Measurements from ENCODE around the gene ZMYND19.
"Not testable (repeated sequence)": the region's sequence is repeated elsewhere in the genome, so short reads cannot be mapped to it uniquely, and the experiment has no call there.

ZMYND19 gene

DNA sequence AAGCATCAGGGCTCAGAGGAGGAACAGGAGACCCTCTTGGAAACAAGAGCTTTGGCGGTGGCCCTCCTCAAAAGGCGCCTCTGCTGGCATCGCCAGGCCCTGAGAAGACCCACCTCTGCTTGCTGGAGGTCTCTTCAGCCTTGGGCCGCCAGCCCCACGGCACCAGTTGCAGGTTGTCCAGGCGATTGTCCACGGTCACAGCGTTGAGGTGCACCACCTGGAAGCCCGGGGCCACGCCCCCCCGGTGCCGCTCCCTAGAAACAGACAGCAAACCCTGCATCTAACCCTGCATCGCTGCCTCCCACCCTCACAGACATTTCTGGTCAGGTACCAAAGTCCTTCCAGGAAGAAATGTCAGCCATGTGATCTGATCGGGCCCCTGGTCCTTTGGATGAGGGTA is 3.5 kb downstream of the ZMYND19 start:
- no peak for DNase-seq

DNA sequence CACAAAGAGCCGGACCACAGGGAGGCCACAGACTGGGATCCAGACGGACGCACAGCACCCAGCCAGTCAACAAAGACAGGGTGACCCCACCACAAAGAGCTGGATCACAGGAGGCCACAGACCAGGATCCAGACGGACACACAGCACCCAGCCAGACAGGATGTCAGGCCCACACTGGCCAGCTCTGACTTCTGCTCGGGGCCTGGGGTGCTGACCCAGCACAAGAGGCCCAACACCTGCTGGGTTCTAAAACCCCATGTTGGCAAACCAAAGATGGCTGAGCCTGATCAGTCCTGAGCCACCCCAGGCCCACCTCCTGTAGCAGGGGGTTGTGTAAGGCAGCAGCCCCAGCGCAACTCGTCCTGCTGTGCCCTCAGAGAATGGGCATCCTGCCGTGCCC is 6.4 kb downstream of the ZMYND19 start:
- no peak for DNase-seq

DNA sequence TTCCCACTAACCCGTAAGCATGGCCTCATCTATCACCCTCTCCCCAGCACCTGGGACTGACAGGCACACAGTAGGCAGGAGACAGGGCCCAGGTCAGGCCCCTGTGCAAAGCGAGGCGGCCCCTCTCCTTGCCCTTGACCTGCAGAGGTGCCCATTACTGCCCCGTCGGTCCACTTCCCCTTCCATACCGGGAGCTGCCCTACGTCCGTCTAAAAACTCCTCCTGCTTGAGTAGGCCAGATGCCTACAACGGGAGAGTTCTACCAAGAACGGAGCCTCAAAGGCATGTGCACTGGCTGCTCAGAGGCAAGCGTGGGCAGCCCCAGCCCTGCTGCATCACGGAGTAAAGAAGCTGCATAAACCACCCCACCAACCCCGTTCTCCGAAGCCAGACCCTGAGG is 7.0 kb downstream of the ZMYND19 start:
- no peak for DNase-seq

DNA sequence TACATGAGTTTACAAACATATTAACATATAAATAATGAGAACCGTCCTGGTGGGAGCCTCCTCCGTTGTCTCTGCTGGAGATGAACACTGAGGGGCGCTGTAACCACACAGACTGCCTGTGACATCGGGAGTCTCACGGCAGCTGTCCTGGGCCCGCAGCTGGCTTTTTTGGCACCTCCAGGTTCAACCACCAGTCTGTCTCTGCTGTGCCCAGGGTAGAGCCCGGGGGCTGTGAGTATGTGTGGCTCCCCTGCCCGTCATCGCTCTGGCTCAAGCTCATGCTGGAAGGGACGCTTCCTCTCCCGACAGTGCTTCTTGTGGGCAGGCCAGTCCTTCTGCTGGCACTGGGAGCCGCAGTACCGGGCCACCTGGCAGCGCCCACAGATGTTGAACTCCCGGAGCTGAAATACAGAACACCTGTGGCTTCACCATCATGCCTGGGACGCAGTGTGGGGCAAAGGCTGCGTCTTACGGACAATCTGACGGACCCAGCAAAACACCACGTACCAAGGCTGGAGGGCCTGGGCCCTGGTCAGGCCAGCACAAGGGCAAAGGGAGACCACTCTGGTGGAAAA is 7.9 kb downstream of the ZMYND19 start:
- DNase-seq: no peak

GRCh38 chr9:137581361-137582285 is 8.7 kb downstream of the ZMYND19 start:
- DNase-seq: no peak

DNA sequence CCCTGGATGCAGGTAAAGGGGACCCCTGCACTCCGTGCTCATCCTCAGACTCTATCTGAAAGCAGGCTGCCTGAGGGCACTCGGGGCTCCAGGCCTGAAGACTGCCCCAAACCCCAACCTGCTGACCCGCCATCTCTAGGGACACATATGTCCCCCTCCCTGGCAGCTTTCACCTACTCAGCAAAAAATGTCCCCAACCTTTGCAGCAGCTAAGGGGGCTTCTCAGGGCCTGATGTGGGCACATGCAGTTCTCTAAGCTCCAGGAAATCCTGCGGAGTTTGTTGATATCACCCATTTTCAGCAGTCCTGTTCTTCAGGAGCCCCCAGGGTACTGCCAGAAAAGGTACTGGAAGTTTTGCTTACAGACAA is 9.4 kb downstream of the ZMYND19 start:
- no peak for DNase-seq

- no peak for DNase-seq
These were observed 9.9 kb downstream of the ZMYND19 start for GRCh38 chr9:137580209-137580953.

GRCh38 chr9:137579259-137579604 is 11.1 kb downstream of the ZMYND19 start:
- no peak for DNase-seq

DNA sequence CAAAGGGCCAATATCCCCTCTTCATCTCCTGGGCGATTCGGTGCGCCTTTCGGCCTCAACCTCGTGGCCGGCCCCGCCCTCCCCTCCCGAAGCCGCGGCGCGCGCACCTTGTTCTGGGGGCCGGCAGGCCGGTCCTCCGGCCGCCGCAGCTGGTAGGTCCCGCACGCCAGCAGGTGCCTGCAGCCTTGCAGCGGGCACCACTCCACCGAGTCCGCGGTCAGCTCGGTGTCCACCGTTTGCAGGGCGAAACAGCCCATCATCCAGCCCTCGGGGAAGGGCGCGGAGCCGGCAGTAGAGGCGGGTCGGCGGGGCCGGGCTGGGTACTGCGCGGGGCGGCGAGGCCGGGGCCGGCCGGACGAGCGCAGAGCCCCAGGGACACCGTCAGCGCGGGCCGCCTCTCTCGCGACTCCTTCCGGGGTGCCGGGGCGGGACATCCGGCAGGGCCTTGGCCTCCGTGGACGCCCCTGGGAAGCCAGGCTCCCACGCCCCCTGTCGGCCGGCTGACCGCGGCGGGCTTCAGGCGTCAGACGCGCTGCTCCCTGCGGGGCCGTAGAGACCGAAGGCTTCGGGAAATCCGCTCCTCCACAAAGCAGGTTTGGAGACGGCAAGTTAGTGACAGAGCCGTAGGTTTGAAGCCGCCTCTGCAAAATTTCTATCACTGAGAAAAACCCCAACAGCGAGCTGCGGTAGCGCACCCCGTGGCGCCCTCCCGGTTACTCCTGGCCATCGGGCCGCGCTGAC is 11.6 kb downstream of the ZMYND19 start, which contains the start of gene DPH7:
Gene DPH7 (minus strand): TSS at position 408 of the 741 bp plus-strand sequence. CDS start 148 bp downstream, at position 260.
- DNase-seq: peak; percentile 98

DNA sequence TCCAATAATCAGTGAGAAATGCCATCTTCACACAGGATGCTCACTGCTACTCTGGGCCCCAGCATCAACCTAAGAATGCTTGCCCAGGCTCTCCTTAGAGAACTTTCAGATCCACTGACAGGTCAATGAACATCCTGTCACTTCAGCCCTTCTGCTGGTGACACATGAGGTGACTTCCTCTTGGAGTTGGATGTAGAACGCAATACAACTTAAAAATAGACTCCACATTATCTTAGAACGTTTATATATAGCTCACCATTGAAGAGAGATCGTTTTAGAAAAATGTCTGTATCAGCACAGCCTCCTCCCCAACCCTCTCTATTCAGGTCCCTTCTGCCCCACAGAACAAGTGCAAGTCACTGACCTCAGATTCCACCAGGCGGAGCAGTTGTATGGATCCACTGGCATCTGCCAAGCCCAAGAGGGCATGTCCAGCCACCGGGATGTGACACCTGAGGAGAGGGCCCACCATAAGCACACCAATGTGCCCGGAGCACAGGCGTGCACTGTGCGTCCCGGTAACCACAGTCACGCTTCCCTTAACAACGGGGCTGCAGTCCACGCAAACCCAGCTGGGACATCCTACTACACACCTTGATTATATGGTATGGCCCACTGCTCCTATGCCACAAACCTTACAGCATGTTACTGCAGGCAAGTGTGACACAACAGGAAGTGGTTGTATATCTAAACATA is 14.4 kb downstream of the ZMYND19 start:
- no peak for DNase-seq

DNA sequence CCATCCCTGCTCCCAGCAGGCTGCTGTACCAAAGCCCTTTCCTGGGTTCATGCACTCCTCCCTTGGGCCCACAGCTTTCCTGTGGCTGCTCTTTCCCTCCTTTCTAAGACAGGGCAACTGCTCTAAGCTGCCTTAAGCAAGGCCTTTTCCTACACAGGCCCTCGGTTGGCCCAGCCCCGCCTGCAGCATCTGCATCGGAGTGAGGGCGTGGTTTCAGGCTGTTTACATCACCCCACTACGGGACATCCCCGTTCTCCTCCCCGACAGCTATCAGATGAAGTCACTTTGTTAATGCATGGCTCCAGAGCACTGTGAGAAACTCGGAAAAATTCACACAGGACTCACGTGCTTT is 15.0 kb downstream of the ZMYND19 start:
- DNase-seq: no peak

GRCh38 chr9:137574192-137574591 is 16.1 kb downstream of the ZMYND19 start:
- no peak for DNase-seq

DNA sequence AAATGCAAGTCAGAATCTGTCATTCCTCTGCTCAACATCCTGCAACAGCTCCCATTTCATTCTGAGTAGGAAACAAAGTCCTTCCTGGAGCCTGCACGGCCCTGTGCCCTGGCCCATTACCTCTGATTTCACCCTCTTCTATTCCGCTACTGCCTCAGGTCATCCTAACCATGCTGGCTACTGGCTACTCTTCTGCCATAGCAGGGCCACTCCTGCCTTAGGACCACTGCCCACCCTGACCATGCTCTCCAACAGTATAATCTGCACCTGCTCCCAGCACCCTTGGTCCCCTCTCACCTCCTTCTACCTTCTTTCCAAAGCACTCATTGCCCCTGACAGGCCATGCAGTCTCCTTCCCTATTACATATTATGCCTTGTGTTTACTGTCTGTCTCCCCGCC is 19.7 kb downstream of the ZMYND19 start:
- DNase-seq: no peak

GRCh38 chr9:137569609-137570203 is 20.6 kb downstream of the ZMYND19 start:
- DNase-seq: no peak

GRCh38 chr9:137568445-137568844 is 21.9 kb downstream of the ZMYND19 start:
- not testable (repeated sequence) for DNase-seq

- DNase-seq: no peak
These were observed 25.4 kb downstream of the ZMYND19 start for GRCh38 chr9:137564817-137565411.

DNA sequence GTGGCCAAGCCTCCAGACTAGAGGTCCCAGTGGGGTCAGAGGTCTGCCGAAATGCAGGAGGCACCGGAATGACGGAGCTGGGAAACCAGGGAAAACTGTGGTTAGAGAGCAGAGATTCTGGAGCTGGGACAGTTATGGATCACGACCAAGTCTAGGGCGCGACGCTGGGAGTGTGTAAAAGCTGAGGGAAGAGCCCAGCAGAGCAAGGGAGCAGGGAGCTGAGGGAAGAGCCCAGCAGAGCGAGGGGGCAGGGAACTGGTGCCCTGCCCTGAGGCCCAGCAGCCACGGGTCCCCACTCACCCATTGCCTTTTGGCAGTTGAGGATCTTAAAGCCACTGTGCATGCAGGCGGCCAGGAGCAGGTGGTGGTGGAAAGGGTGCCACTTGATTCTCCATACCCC is 26.2 kb downstream of the ZMYND19 start:
- no peak for DNase-seq

DNA sequence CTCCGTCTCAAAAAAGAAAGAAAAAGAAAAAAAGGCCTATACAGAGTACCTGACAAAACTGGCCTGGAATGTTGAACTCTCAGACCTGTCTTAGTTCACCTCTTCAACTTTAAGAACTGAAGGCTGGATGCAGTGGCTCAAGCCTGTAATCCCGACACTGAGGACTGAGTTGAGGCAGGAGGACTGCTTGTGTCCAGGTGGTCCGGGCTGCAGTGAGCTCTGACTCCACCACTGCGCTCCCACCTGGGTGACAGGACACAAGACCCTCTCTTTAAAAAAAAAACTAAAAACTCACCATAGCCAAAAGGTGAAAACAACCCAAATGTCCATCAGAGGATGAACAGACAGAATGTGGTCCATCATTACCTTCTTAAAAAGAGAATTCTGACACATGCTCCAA is 32.2 kb downstream of the ZMYND19 start:
- no peak for DNase-seq

GRCh38 chr9:137556069-137556838 is 34.1 kb downstream of the ZMYND19 start:
- no peak for DNase-seq

DNA sequence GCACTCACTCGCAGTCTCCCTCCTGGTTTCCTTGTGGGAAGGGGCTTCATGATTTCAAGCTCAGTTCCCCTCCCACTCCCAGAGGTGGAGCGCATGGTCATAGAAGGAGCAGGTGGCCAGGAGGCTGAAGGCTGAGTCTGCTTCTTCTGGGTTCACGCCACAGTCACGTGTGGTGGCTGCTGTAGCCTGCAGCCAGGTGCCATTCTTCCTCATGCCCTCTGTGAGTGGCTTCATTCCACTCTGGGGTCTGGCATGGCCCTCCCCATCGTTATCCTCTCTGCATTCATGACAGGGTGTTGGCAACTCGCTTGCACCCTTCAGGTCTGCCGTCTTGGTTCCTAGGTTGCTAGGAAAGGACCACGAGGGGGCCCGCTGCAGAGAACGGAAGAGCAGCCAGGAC is 35.1 kb downstream of the ZMYND19 start:
- DNase-seq: no peak

- no peak for DNase-seq
These were observed 36.0 kb downstream of the ZMYND19 start for GRCh38 chr9:137554349-137554748.

All from RPMI8226 (cell line).